K562 (cell line): ENCODE results near the gene NTRK3. TPM values are rescaled to one million over a fixed set of nuclear protein-coding genes. Genes with fewer than 3 reads are reported as not detected.

Experiments
- ATAC-seq: fragments of 200-7000 bp; cut with Tn5 transposase; 3 replicates; pipeline ENCODE4 v1.9.1; 2020; ENCODE audit warnings: moderate library complexity
- BruUV-seq: library from RNA; stranded (reverse); fragments of 400-500 nt; replicated peaks from 2 replicates; lab custom pipeline; 2021; lab: Mats Ljungman, UMichigan
- CTCF ChIA-PET: fragments of 300-600 bp; formaldehyde crosslinking; extraction: SDS; loops from one replicate; lab custom pipeline; 2021; ENCODE audit warnings: low intra/inter-chr PET ratio; lab: Yijun Ruan, JAX
- POLR2A ChIA-PET: fragments of 300-600, 350-650 bp; sonication (Branson Sonifier 250); formaldehyde crosslinking; extraction: SDS; loops from one replicate; lab custom pipeline; 2021; ENCODE audit warnings: antibody characterized with exemption, inconsistent platforms; lab: Yijun Ruan, JAX
- DNase-seq, 4 experiments: peaks; one replicate each; pipeline versions ENCODE4 v3.0.0 to v3.0.0-alpha.2; 2011 to 2018; ENCODE audit warnings: low spot score in 3 of 4, mixed read lengths in 3 of 4; ENCODE audit errors: extremely low read depth in 1 of 4
- FAIRE-seq: peaks from 2 replicates; lab custom pipeline; 2011; peaks lifted over from hg19 to GRCh38; lab: Jason Lieb, UNC
- H2AFZ ChIP-seq: 2 replicates; pipeline ENCODE4 v1.6.0; 2011; ENCODE audit warnings: low read depth, low read length, control low read depth, inconsistent platforms
- H3K27ac ChIP-seq: fragments of 200-600 bp; 3 replicates; pipeline ENCODE4 v1.8.0; 2011; ENCODE audit warnings: low read depth, mild to moderate bottlenecking, control low read depth, inconsistent platforms, low read length, moderate library complexity, mixed read lengths; ENCODE audit errors: extremely low read depth
- H3K27me3 ChIP-seq, 2 experiments: fragments of 300-600 bp in 1 of 2; 2 replicates in 1 of 2; 3 replicates in 1 of 2; pipeline versions ENCODE4 v1.6.0 to v1.8.0; 2011; ENCODE audit warnings: inconsistent platforms in 2 of 2, low read length in 2 of 2, mild to moderate bottlenecking in 1 of 2, mixed read lengths in 1 of 2, moderate library complexity in 1 of 2; ENCODE audit not compliant: control insufficient read depth in 2 of 2, insufficient read depth in 2 of 2
- H3K36me3 ChIP-seq: fragments of 300-600 bp; 3 replicates; pipeline ENCODE4 v1.8.0; 2011; ENCODE audit warnings: mild to moderate bottlenecking, low read length, inconsistent platforms; ENCODE audit not compliant: control insufficient read depth, insufficient read depth
- H3K4me1 ChIP-seq, 2 experiments: fragments of 200-600 bp in 1 of 2; replicated peaks in 1 of 2; 2 replicates in 1 of 2; 3 replicates in 1 of 2; pipeline versions ENCODE4 v1.5.1 to v1.8.0; 2011; ENCODE audit warnings: inconsistent platforms in 2 of 2, low read length in 2 of 2, mild to moderate bottlenecking in 1 of 2, mixed read lengths in 1 of 2, moderate library complexity in 1 of 2; ENCODE audit not compliant: control insufficient read depth in 2 of 2, insufficient read depth in 2 of 2
- H3K4me2 ChIP-seq: 2 replicates; pipeline ENCODE4 v1.6.1; 2011; ENCODE audit warnings: low read length, control low read depth, inconsistent platforms, mixed read lengths; ENCODE audit not compliant: insufficient read depth
- H3K4me3 ChIP-seq: fragments of 200-600 bp; sonication (generic), shearing (Covaris generic); 2 replicates; pipeline ENCODE4 v1.5.1; 2016; ENCODE audit warnings: control low read depth, inconsistent platforms
- H3K79me2 ChIP-seq: fragments of 200-600 bp; 3 replicates; pipeline ENCODE4 v1.8.0; 2011; ENCODE audit warnings: low read length, inconsistent platforms; ENCODE audit not compliant: control insufficient read depth, insufficient read depth
- H3K9ac ChIP-seq, 2 experiments: 2 replicates each; pipeline versions ENCODE4 v1.6.0 to v1.6.1; 2011; ENCODE audit warnings: low read depth in 2 of 2, low read length in 2 of 2, control low read depth in 1 of 2, inconsistent platforms in 1 of 2, mild to moderate bottlenecking in 1 of 2, mixed read lengths in 1 of 2; ENCODE audit not compliant: insufficient read depth in 1 of 2
- H3K9me1 ChIP-seq: one replicate; pipeline ENCODE4 v1.6.0; 2011; ENCODE audit warnings: inconsistent platforms, mild to moderate bottlenecking, low read length, moderate library complexity; ENCODE audit not compliant: control insufficient read depth, insufficient read depth
- H3K9me3 ChIP-seq: replicated peaks from 2 replicates; pipeline ENCODE4 v1.5.1; 2011; ENCODE audit warnings: low read depth, low read length, inconsistent platforms; ENCODE audit not compliant: control insufficient read depth, insufficient read depth
- H4K20me1 ChIP-seq: replicated peaks from 2 replicates; pipeline ENCODE4 v1.6.1; 2011; ENCODE audit warnings: low read length, inconsistent platforms, mixed read lengths; ENCODE audit not compliant: control insufficient read depth, insufficient read depth
- CCAR2 ChIP-seq: fragments of 200-400 bp; formaldehyde crosslinking; IDR thresholded peaks from 2 replicates; pipeline ENCODE4 v1.6.1; 2017; ENCODE audit warnings: mild to moderate bottlenecking, low read depth, low read length
- FOXA1 ChIP-seq: fragments of 450-650 bp; IDR thresholded peaks from 2 replicates; pipeline ENCODE4 v1.6.1; 2016; ENCODE audit warnings: mild to moderate bottlenecking, borderline replicate concordance
- GMEB1 ChIP-seq: fragments of 250-450 bp; sonication (Bioruptor Pico); IDR thresholded peaks from 2 replicates; pipeline ENCODE4 v1.4.0; 2020; ENCODE audit warnings: mild to moderate bottlenecking
- HEY1 ChIP-seq: fragments of 250-450 bp; sonication (Bioruptor Pico); IDR thresholded peaks from 2 replicates; pipeline ENCODE4 v1.5.0; 2020; ENCODE audit warnings: mild to moderate bottlenecking, moderate library complexity, borderline replicate concordance
- HINFP ChIP-seq: fragments of 450-650 bp; conservative IDR thresholded peaks from 2 replicates; pipeline ENCODE4 v1.6.1; 2016; ENCODE audit warnings: missing genetic modification characterization, low read depth, mild to moderate bottlenecking, control low read depth, missing compliant biosample characterization
- LCOR ChIP-seq: sonication (generic); formaldehyde crosslinking; IDR thresholded peaks from 2 replicates; pipeline ENCODE4 v1.8.0; 2022; ENCODE audit warnings: mild to moderate bottlenecking, missing genetic modification reagents
- RBM17 ChIP-seq: fragments of 200-400 bp; formaldehyde crosslinking; IDR thresholded peaks from 2 replicates; pipeline ENCODE4 v1.6.1; 2017; ENCODE audit warnings: low read depth, mild to moderate bottlenecking, low read length, borderline replicate concordance
- TFAM ChIP-seq: fragments of 250-450 bp; sonication (Bioruptor Pico); conservative IDR thresholded peaks from 2 replicates; pipeline ENCODE4 v1.5.0; 2021; ENCODE audit warnings: mild to moderate bottlenecking, moderate library complexity
- TFE3 ChIP-seq: fragments of 450-650 bp; formaldehyde crosslinking; IDR thresholded peaks from 2 replicates; pipeline ENCODE4 v1.4.0; 2020; ENCODE audit warnings: mild to moderate bottlenecking, mixed read lengths
- ZZZ3 ChIP-seq: fragments of 450-650 bp; IDR thresholded peaks from 2 replicates; pipeline ENCODE4 v1.6.1; 2016; ENCODE audit warnings: antibody characterized with exemption, mild to moderate bottlenecking, moderate library complexity
- WGBS: fragments of 100-300 bp; shearing (Covaris generic); methylation state at CpG from one replicate; pipeline ENCODE4 v1.1.6; 2016; ENCODE audit warnings: low coverage, mixed read lengths; ENCODE audit not compliant: insufficient coverage; ENCODE audit errors: missing lambda C conversion rate; 5-methylcytosine and 5-hydroxymethylcytosine counted together
- in situ Hi-C: fragments of 300-500 bp; cut with MboI; formaldehyde crosslinking; loops from 4 replicates; pipeline ENCODE4 v1.15.0; 2018; ENCODE audit warnings: inconsistent platforms, mixed read lengths
- intact Hi-C: fragments of 100-400 bp; cut with micrococcal nuclease; formaldehyde crosslinking; loops from 2 replicates; pipeline ENCODE4 v1.14.2; 2022
- polyA plus RNA-seq, 8 experiments: library from polyadenylated mRNA; depleted of rRNA in 4 of 8; stranded (reverse) in 5 of 8; unstranded in 3 of 8; fragments of >200 nt; fragmentation: Nextera tagmentation in 2 of 8; fragmentation: Illumina TruSeq in 1 of 8; extraction: Ambion mirVana in 2 of 8; extraction: Trizol in 1 of 8; gene quantifications; 2 replicates each; pipeline versions ENCODE4 v1.2.1 to v1.2.3, GENCODE V29; 2011 to 2014; ENCODE audit warnings: inconsistent platforms in 1 of 8, missing spikeins in 1 of 8
- total RNA-seq, 7 experiments: library from RNA; depleted of rRNA in 6 of 7; stranded (reverse); fragments of >200 nt in 6 of 7; fragmentation: Illumina TruSeq in 2 of 7; extraction: Trizol in 2 of 7; gene quantifications; 2 replicates each; pipeline versions ENCODE4 v1.2.1 to v1.2.3, GENCODE V29; 2011 to 2021; ENCODE audit warnings: low replicate concordance in 1 of 7

Gene NTRK3
- total and polyA plus RNA-seq, 9 of the 15 experiments (the other 6 are each of a cell fraction or from before 2014, with no cell fraction given), result 0.11 to 0.13 TPM; not detected in 7

- FAIRE-seq, result no peak
- Histone ChIP-seq H3K4me1 (no peaks in the 10 kb centered on the region), H3K27ac (no peak overlapping the region), H3K9ac (no peak overlapping the region), H3K79me2 (no peaks in the 10 kb centered on the region), H3K36me3 (no peaks in the 10 kb centered on the region), H3K9me1 (no peaks in the 10 kb centered on the region), H3K27me3 (no peaks in the 10 kb centered on the region), H3K4me3 (no peak overlapping the region), H2AFZ (no peak overlapping the region), H3K4me2 (no peak overlapping the region), H3K9me3 (no peaks in the 10 kb centered on the region), H4K20me1 (no peaks in the 10 kb centered on the region)
- DNase-seq, result no peak
- ATAC-seq, result no peak
- under 1% methylated on average over 10 of the region's 10 CpGs for WGBS
- POLR2A ChIA-PET, result no interaction called here
- BruUV-seq, result no TSS peak
- in situ Hi-C loops (no loop called here), intact Hi-C loops (no loop called here)
- CTCF ChIA-PET, result no interaction called here
- TF ChIP-seq RBM17 (no peak), FOXA1 (no peak), TFAM (CRISPR knock-in tag) (no peak), ZZZ3 (no peak)
These were observed 31.7 kb upstream of the NTRK3 start for GRCh38 chr15:88288206-88288605.

GRCh38 chr15:88284318-88284998 lies 27.9 kb upstream of the NTRK3 start:
- BruUV-seq, result no TSS peak
- Histone ChIP-seq H3K9me3 (no peaks in the 10 kb centered on the region), H3K4me2 (no peak overlapping the region), H4K20me1 (no peaks in the 10 kb centered on the region), H3K9me1 (no peaks in the 10 kb centered on the region), H3K9ac (no peak overlapping the region), H3K79me2 (no peaks in the 10 kb centered on the region), H3K27ac (no peak overlapping the region), H3K27me3 (no peaks in the 10 kb centered on the region; a peak in 2 of 5 replicates), H3K36me3 (no peaks in the 10 kb centered on the region), H2AFZ (no peak overlapping the region), H3K4me3 (no peak overlapping the region), H3K4me1 (no peaks in the 10 kb centered on the region)
- in situ Hi-C loops, result no loop called here
- under 1% methylated on average over 13 of the region's 15 CpGs for whole genome bisulfite sequencing
- ATAC-seq, result no peak
- intact Hi-C loops, result no loop called here
- POLR2A ChIA-PET, result interaction anchor here (1.7 kb wide), 1 partner anchor 9 kb away, joined by 5 read pairs; no protein-coding TSS in a partner anchor
- FAIRE-seq, result no peak
- DNase-seq, result no peak
- CTCF ChIA-PET, result no interaction called here
- TF ChIP-seq HINFP (no peak), HEY1 (CRISPR knock-in tag) (no peak), TFE3 (CRISPR knock-in tag) (no peak), LCOR (CRISPR knock-in tag) (no peak), GMEB1 (CRISPR knock-in tag) (no peak), CCAR2 (no peak)
